A673 (cell line): ENCODE data around the gene CILP. TPM values are rescaled to one million over a fixed set of nuclear protein-coding genes. Genes with fewer than 3 reads are reported as not detected.

Experiments
- BruUV-seq: library from RNA; stranded (reverse); fragments of 400-500 nt; replicated peaks from 2 replicates; lab custom pipeline; 2021; lab: Mats Ljungman, UMichigan
- CTCF ChIA-PET: fragments of 300-600 bp; sonication (Branson Sonifier 250); formaldehyde crosslinking; loops from one replicate; lab custom pipeline; 2022; ENCODE audit warnings: antibody characterized with exemption; lab: Charles Lee
- POLR2A ChIA-PET: fragments of 300-600 bp; sonication (Branson Sonifier 250); formaldehyde crosslinking; loops from one replicate; lab custom pipeline; 2022; ENCODE audit warnings: antibody characterized with exemption; ENCODE audit not compliant: low non-redundant PET; lab: Charles Lee
- DNase-seq: peaks from one replicate; pipeline ENCODE4 v3.0.0-alpha.2; 2015; ENCODE audit warnings: low spot score
- H3K27ac ChIP-seq: fragments of 200-600 bp; sonication (generic); 2 replicates; pipeline ENCODE4 v1.5.1; 2016; ENCODE audit warnings: mixed run types, low read depth, mild to moderate bottlenecking, mixed read lengths, antibody characterized with exemption, low read length; ENCODE audit not compliant: poor library complexity, severe bottlenecking
- H3K27me3 ChIP-seq: fragments of 200-600 bp; sonication (generic); replicated peaks from 2 replicates; pipeline ENCODE4 v1.6.1; 2017; ENCODE audit warnings: mixed run types, low read depth, mild to moderate bottlenecking, mixed read lengths, antibody characterized with exemption, low read length; ENCODE audit not compliant: insufficient read depth, poor library complexity
- H3K36me3 ChIP-seq: fragments of 200-600 bp; sonication (generic); 2 replicates; pipeline ENCODE4 v1.6.1; 2016; ENCODE audit warnings: mixed run types, mild to moderate bottlenecking, mixed read lengths, antibody characterized with exemption, low read length; ENCODE audit not compliant: insufficient read depth, poor library complexity, severe bottlenecking
- H3K4me1 ChIP-seq: fragments of 200-600 bp; sonication (generic); 2 replicates; pipeline ENCODE4 v1.6.1; 2017; ENCODE audit warnings: mixed run types, mild to moderate bottlenecking, mixed read lengths, antibody characterized with exemption, low read length; ENCODE audit not compliant: insufficient read depth, poor library complexity, severe bottlenecking
- H3K4me3 ChIP-seq: fragments of 200-600 bp; sonication (generic); 2 replicates; pipeline ENCODE4 v1.5.1; 2016; ENCODE audit warnings: low read depth, mixed run types, mild to moderate bottlenecking, mixed read lengths, low read length; ENCODE audit not compliant: poor library complexity, severe bottlenecking
- H3K9me3 ChIP-seq: fragments of 200-600 bp; sonication (generic); 2 replicates; pipeline ENCODE4 v1.6.1; 2016; ENCODE audit warnings: mixed run types, low read depth, mild to moderate bottlenecking, mixed read lengths, antibody characterized with exemption, low read length; ENCODE audit not compliant: poor library complexity, severe bottlenecking
- EZH2 ChIP-seq: fragments of 200-600 bp; sonication (generic); IDR thresholded peaks from 2 replicates; pipeline ENCODE4 v1.6.1; 2017; ENCODE audit warnings: borderline replicate concordance, low read depth, mild to moderate bottlenecking, mixed read lengths, antibody characterized with exemption, low read length; ENCODE audit not compliant: poor library complexity, severe bottlenecking
- intact Hi-C: fragments of 100-400 bp; cut with micrococcal nuclease; formaldehyde crosslinking; loops from one replicate; pipeline ENCODE4 v1.10.0; 2022; ENCODE audit not compliant: unreplicated experiment
- total RNA-seq: library from RNA; stranded (reverse); gene quantifications from 2 replicates; pipeline ENCODE4 v1.2.3, GENCODE V29; 2021
- TF ChIP-seq, protein P1 (sequence below): fragments of 300-800, 200-600 bp; sonication (generic); conservative IDR thresholded peaks from 2 replicates; pipeline ENCODE4 v1.5.1; 2017; ENCODE audit warnings: low read depth, mild to moderate bottlenecking, antibody characterized with exemption, low read length, moderate library complexity, mixed read lengths

The CILP gene
- total RNA-seq, 1 experiment from 2014 or later, result 0.04 TPM

DNA sequence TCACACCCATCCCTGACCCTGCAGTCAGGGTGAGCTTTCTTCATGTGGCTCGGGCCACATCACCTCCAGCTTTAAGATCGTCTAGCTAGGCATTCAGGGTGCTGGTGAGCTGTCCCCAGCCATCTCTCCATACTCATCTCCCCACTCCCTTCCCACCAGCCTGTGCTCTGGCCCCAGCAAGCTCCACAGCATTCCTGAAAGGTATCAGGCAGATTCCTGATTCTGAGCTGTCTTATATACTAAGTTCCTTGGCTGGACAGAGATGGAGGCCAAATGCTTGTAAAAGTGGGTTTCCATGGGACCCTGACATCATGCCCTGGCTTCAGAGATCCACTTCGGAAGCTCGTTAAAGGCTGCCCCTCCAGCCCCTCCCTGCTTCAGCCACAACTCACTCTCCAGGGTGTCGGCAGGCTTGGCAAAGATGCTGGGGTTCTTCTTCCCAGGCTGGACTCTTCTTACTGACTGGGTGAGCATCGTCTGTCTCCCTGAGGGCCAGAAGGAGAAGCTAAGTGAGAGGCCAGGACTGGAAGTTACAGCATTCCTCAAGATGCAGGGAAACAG, 3.9 kb downstream of the CILP start:
- no peak overlapping the region for H3K27ac ChIP-seq
- CTCF ChIA-PET, result no interaction called here
- no peak overlapping the region for H3K4me3 ChIP-seq
- H3K4me1 ChIP-seq, result peaks cover 7% of the 10 kb centered on the region
- no peaks in the 10 kb centered on the region for H3K9me3 ChIP-seq
- POLR2A ChIA-PET, result interaction anchor here (0.5 kb wide), 1 partner anchor 9 kb away, joined by 11 read pairs; no protein-coding TSS in a partner anchor
- intact Hi-C loops, result no loop called here
- DNase-seq, result no peak
- no TSS peak for BruUV-seq
- no peaks in the 10 kb centered on the region for H3K36me3 ChIP-seq
- TF ChIP-seq, protein P1, sequence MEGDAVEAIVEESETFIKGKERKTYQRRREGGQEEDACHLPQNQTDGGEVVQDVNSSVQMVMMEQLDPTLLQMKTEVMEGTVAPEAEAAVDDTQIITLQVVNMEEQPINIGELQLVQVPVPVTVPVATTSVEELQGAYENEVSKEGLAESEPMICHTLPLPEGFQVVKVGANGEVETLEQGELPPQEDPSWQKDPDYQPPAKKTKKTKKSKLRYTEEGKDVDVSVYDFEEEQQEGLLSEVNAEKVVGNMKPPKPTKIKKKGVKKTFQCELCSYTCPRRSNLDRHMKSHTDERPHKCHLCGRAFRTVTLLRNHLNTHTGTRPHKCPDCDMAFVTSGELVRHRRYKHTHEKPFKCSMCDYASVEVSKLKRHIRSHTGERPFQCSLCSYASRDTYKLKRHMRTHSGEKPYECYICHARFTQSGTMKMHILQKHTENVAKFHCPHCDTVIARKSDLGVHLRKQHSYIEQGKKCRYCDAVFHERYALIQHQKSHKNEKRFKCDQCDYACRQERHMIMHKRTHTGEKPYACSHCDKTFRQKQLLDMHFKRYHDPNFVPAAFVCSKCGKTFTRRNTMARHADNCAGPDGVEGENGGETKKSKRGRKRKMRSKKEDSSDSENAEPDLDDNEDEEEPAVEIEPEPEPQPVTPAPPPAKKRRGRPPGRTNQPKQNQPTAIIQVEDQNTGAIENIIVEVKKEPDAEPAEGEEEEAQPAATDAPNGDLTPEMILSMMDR, result no peak
- TF ChIP-seq EZH2, result no peak
- H3K27me3 ChIP-seq, result no peaks in the 10 kb centered on the region

GRCh38 chr15:65206750-65207149, 4.5 kb downstream of the CILP start:
- no peak overlapping the region for H3K27ac ChIP-seq
- H3K27me3 ChIP-seq, result no peaks in the 10 kb centered on the region
- ChIA-PET POLR2A (interaction anchor here (0.5 kb wide), 1 partner anchor 10 kb away, joined by 11 read pairs; no protein-coding TSS in a partner anchor), CTCF (no interaction called here)
- TF ChIP-seq EZH2, result no peak
- TF ChIP-seq, protein P1, result no peak
- no peaks in the 10 kb centered on the region for H3K9me3 ChIP-seq
- H3K4me3 ChIP-seq, result no peak overlapping the region
- no peaks in the 10 kb centered on the region for H3K36me3 ChIP-seq
- peaks cover 6% of the 10 kb centered on the region for H3K4me1 ChIP-seq
- intact Hi-C loops, result no loop called here
- BruUV-seq, result no TSS peak
- no peak for DNase-seq

GRCh38 chr15:65204931-65205660, 6.2 kb downstream of the CILP start:
- H3K27me3 ChIP-seq, result no peaks in the 10 kb centered on the region
- no peak for TF ChIP-seq EZH2
- H3K4me1 ChIP-seq, result no peaks in the 10 kb centered on the region
- no peaks in the 10 kb centered on the region for H3K9me3 ChIP-seq
- intact Hi-C loops, result no loop called here
- POLR2A ChIA-PET, result no interaction called here
- H3K36me3 ChIP-seq, result no peaks in the 10 kb centered on the region
- DNase-seq, result no peak
- H3K4me3 ChIP-seq, result no peak overlapping the region
- BruUV-seq, result no TSS peak
- CTCF ChIA-PET, result no interaction called here
- no peak overlapping the region for H3K27ac ChIP-seq
